ENCODE data around the gene ACER2. TPM values are rescaled to one million over a fixed set of nuclear protein-coding genes. Genes with fewer than 3 reads are reported as not detected.
"Not testable (repeated sequence)": the region's sequence is repeated elsewhere in the genome, so short reads cannot be mapped to it uniquely, and the experiment has no call there.

ACER2 gene
- total RNA-seq, 4 donors from 2014 or later: 2.8 to 13.5 (median 6.9) TPM

DNA sequence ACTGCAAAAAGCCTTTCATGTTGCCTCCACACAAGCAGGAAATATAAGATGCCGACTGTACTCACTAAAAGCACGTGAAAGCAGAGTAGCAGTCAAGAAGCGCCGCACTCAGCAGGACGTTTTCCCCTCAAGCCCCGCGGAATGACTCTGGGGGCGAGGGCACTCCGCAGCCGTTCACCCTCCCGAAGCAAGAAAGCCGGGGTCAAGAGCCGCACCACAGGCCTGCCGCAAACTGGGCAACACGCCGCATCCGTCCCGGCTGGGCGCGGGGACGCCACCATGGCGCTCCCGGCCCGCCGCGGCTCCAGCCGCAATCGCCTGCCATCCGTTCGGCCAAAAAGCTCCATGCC is 29.1 kb upstream of the ACER2 start:
- Histone ChIP-seq H3K36me3 (no peaks in the 10 kb centered on the region), H3K9me3 (no peaks in the 10 kb centered on the region), H3K27me3 (no peaks in the 10 kb centered on the region), H3K4me1 (no peaks in the 10 kb centered on the region), H3K27ac (peak overlapping the region; percentile 94 to 95), H3K4me3 (peak overlapping the region; percentile 63 to 74)
- no peak for DNase-seq
- no peak for TF ChIP-seq POLR2A (IDR thresholded peaks at IDR 0.05)
- TF ChIP-seq, protein P1, sequence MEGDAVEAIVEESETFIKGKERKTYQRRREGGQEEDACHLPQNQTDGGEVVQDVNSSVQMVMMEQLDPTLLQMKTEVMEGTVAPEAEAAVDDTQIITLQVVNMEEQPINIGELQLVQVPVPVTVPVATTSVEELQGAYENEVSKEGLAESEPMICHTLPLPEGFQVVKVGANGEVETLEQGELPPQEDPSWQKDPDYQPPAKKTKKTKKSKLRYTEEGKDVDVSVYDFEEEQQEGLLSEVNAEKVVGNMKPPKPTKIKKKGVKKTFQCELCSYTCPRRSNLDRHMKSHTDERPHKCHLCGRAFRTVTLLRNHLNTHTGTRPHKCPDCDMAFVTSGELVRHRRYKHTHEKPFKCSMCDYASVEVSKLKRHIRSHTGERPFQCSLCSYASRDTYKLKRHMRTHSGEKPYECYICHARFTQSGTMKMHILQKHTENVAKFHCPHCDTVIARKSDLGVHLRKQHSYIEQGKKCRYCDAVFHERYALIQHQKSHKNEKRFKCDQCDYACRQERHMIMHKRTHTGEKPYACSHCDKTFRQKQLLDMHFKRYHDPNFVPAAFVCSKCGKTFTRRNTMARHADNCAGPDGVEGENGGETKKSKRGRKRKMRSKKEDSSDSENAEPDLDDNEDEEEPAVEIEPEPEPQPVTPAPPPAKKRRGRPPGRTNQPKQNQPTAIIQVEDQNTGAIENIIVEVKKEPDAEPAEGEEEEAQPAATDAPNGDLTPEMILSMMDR (IDR thresholded peaks at IDR 0.05): no peak
- intact Hi-C loops (cut with DNase I; ENCODE audit: low total_unique reads): no loop called here

DNA sequence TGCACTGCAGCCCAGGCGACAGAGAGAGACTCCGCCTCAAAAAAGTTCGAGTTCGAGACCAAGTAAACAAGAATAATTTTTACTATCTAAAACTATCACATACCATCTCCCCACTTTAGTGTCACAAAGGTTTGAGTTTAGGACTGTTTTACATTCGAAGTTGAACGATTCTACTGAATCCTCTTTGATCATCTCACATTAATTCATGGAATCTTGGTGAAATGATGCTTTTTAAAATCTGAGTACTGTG is 28.1 kb upstream of the ACER2 start:
- Histone ChIP-seq H3K27ac (peak overlapping the region; percentile 94 to 95), H3K36me3 (no peaks in the 10 kb centered on the region), H3K27me3 (no peaks in the 10 kb centered on the region), H3K4me3 (peak overlapping the region; percentile 63 to 74), H3K4me1 (no peaks in the 10 kb centered on the region), H3K9me3 (no peaks in the 10 kb centered on the region)
- DNase-seq: no peak
- intact Hi-C loops (cut with DNase I; ENCODE audit: low total_unique reads): no loop called here
- no peak for TF ChIP-seq POLR2A (IDR thresholded peaks at IDR 0.05)
- TF ChIP-seq, protein P1 (IDR thresholded peaks at IDR 0.05): no peak

DNA sequence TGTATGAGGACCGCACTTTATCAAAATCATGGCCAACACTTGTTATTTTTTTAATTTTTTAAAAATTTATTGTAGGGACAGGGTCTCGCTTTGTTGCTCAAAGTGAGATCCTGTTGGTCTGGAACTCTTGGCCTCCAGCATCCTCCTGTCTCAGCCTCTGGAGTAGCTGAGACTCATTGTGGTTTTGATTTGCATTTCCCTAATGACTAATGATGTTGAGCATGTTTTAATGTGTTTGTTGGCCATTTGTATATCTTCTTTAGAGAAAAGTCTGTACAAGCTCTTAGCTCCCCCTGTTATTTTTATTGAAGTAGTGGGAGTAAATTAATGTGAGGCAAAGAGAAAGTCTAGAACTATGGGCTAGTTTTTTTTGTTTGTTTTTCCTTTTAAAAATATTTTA is 27.2 kb upstream of the ACER2 start:
- intact Hi-C loops (cut with DNase I; ENCODE audit: low total_unique reads): no loop called here
- no peak overlapping the region for H3K4me3 ChIP-seq
- no peaks in the 10 kb centered on the region for H3K36me3 ChIP-seq
- no peak for DNase-seq
- no peaks in the 10 kb centered on the region for H3K27me3 ChIP-seq
- H3K4me1 ChIP-seq: no peaks in the 10 kb centered on the region
- no peak for TF ChIP-seq POLR2A (IDR thresholded peaks at IDR 0.05)
- TF ChIP-seq, protein P1 (IDR thresholded peaks at IDR 0.05): no peak
- no peaks in the 10 kb centered on the region for H3K9me3 ChIP-seq
- no peak overlapping the region for H3K27ac ChIP-seq

DNA sequence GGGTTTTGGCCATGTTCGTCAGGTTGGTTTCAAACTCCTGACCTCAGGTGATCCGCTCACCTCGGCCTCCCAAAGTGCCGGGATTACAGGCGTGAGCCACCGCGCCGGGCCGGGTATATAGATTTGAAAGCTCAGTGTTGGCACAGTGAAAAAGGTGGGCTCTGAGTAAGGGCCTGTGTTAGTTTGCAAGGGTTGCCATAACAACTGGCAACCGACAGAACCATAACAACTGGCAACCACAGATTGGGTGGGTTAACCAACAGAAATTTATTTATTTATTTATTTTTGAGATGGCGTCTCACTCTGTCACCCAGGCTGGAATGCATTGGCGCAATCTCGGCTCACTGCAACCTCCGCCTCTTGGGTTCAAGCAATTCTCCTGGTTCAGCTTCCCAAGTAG is 23.6 kb upstream of the ACER2 start:
- DNase-seq; H3K36me3 ChIP-seq; H3K4me1 ChIP-seq; H3K4me3 ChIP-seq; H3K27me3 ChIP-seq; H3K9me3 ChIP-seq; H3K27ac ChIP-seq; intact Hi-C loops (cut with DNase I; ENCODE audit: low total_unique reads): not testable (repeated sequence)

DNA sequence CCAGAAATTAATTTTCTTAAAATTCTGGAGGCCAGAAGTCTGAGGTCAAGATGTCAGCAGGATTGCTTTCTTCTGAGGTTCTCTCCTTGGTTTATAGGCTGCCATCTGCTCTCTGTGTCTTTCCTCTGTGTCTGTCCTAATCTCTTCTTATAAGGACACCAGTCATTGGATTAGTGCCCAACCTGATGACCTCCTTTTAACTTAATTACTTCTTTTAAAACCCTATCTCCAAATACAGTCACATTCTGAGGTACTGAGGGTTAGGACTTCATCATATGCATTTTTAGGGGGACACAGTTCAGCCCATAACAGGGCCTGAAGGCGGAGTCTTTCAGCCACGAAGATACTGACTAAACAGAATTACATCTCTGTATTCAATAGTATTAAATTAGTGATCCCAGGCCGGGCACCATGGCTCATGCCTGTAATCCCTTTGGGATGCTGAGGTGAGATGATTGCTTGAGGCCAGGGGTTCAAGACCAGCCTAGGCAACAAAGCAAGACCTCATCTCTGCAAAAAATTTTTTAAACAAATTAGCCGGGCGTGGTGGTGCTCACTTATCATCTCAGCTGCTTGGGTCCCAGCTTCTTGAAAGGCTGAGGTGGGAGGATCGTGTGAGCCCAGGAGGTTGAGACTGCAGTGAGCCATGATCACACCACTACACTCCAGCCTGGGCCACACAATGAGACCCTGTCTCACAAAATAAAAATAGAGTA is 22.9 kb upstream of the ACER2 start:
- DNase-seq: no peak
- H3K27me3 ChIP-seq: no peaks in the 10 kb centered on the region
- no peak overlapping the region for H3K27ac ChIP-seq
- H3K36me3 ChIP-seq: no peaks in the 10 kb centered on the region
- no peak overlapping the region for H3K4me3 ChIP-seq
- H3K4me1 ChIP-seq: no peaks in the 10 kb centered on the region
- intact Hi-C loops (cut with DNase I; ENCODE audit: low total_unique reads): no loop called here
- TF ChIP-seq POLR2A (IDR thresholded peaks at IDR 0.05): no peak
- TF ChIP-seq, protein P1 (IDR thresholded peaks at IDR 0.05): no peak
- no peaks in the 10 kb centered on the region for H3K9me3 ChIP-seq

DNA sequence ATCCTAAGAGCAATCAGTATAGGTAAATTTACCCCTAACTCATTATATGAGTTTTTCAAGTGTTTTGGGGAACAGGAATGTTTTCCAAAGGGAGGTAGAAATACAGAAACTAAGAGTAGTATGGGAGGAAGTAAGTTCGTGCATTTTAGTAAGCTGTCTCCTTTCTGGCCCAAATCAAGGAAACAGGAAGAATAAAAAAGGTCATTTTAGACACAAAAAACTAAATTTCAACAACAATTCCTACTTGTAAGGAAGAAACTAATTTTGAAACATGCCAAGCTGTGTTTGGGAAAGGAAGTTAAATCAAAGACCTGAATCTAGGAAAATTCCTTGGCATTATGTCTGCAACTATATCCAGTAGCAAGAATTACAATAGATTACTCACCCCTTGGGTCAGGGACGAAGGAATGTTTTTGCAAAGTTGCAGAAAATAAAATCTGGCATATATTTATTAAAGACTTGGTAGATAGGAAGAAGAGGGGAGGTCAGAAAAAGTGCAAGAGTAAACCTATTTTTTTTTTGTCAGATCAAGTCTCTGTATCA is 22.2 kb upstream of the ACER2 start:
- H3K27me3 ChIP-seq: no peaks in the 10 kb centered on the region
- DNase-seq: no peak
- no peak overlapping the region for H3K4me3 ChIP-seq
- intact Hi-C loops (cut with DNase I; ENCODE audit: low total_unique reads): no loop called here
- H3K36me3 ChIP-seq: no peaks in the 10 kb centered on the region
- no peaks in the 10 kb centered on the region for H3K9me3 ChIP-seq
- no peaks in the 10 kb centered on the region for H3K4me1 ChIP-seq
- no peak overlapping the region for H3K27ac ChIP-seq
- TF ChIP-seq POLR2A (IDR thresholded peaks at IDR 0.05): no peak
- TF ChIP-seq, protein P1 (IDR thresholded peaks at IDR 0.05): no peak
